GM15510 (cell line): Measurements from ENCODE around the gene TLX1.

ENCODE experiments used
- POLR2A ChIP-seq: IDR thresholded peaks from 3 replicates; pipeline ENCODE4 v1.6.1; 2011; ENCODE audit warnings: borderline replicate concordance; ENCODE audit not compliant: insufficient read length; ENCODE audit errors: extremely low read depth

Gene TLX1

DNA sequence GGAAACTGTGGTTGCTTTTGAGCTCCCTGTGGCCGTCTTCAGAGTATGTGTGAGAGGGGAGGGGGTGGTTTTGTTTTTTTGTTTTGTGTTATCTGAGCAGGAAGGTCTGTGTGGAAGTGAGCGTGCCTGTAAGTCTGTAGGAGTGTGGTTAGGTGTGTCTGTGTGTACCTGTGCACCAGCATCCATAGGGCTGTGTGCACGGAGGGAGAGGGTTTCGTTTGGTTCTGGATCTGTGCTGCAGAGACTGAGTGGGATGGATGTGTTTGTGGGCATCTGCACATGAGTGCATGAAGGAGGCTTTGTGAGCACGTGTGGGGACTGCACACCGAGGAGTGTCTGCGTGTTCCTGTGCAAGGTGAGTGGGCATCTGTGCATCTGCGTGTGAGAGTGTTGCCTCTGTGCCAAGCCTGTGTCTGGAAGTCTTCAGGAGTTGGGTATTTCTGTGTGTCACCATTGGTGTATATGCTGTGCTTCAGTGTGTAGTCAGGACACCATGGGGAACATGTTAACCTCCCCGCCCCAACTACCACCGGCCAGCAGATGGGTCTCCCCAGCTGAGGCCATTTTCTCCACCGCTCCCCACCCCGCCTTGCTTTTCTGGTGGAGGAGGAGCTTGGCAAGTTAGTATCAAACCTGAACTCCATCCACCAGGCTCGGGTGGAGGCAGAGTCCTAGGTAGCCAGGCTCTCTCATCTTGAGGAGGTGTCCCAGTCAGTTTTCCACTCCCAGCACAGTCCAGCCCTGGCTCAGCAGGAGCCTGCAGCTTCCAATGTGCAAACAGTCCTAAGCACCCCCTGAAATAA, 7.1 kb upstream of the TLX1 start:
- TF ChIP-seq POLR2A = no peak

DNA sequence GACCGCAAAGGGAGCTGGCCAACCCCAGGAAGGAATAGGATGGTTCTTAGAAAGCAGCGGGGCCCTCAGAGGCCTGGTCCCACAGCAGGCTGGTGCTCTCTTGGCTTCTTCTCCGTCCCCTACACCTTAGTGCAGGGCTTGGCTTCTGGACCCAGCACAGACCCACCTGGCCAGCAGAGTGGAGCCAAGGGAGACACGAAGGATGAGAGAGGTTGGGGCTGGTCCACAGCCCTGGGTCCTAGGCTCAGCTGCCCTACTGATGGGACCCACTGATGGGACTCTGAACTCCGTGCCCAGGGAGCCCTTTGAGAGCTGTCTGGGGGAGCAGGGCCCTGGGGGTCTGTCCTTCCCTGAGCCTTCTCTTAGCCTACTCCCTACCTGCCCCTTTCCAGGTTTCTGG, 6.2 kb upstream of the TLX1 start:
- TF ChIP-seq POLR2A = no peak

DNA sequence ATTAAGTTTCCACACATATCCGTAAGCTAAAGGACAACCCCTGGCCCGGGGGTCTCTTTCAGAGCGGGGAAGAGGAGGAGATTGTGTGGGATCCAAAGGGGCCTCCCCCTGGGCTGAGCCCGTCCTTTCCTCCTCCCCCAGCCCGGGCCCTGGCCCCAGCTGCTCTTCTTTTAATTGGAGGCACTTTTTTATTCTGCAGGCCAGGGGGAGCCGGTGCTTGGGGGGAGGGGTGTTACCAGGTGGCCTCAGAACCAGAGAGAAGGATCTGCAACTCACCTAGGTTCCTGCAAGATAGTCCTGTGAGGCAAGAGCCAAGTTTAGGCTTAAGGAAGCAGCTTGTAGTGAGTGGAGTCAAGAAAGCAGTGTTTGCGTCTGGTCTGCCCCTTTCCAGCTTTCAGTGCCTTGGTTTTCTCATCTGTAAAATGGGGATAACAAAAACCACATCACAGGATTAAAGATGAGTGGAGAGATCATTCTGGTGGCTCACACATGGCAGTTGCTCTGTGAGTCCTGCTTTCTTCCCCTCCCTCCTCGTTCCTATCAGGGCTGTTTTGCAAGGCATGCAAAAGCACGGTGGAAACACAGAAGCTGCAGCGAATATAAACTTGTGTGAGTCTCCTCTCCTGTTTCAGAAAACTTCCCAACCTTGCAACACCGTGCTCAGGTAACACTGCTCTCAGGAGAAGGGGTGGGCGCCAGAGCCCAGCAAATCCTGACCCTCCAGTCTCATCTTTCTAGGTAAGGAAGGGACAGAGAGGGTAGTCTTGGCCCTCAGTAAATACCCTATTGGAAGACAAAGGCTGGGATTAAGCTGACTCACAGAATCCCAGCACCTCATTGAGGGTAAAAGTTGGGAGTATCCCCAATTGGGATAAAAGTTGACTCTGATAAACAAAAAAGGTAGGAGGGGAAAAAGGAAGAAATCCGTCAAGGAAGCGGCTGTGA, 4.1 kb upstream of the TLX1 start:
- TF ChIP-seq POLR2A = no peak

DNA sequence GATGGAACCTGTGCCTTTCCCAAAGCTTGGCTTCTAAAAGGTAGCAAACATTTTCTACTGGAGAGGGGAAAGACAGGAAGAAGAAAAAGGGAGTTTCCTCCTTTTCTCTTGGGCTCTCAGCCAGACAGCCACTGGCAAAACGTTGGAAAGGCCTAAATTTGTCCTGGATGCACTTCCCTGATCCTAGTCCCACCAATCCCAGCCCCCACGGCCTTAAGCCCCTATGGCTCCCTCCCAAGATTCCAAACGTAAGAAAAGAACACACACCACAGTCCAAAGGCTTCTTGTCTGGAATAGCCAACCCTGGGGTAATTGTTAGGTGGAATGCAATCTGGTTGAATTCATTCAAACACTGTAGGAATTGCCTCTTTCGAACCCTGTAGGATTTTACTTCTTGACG, 959 bp upstream of the TLX1 start:
- TF ChIP-seq POLR2A = no peak

DNA sequence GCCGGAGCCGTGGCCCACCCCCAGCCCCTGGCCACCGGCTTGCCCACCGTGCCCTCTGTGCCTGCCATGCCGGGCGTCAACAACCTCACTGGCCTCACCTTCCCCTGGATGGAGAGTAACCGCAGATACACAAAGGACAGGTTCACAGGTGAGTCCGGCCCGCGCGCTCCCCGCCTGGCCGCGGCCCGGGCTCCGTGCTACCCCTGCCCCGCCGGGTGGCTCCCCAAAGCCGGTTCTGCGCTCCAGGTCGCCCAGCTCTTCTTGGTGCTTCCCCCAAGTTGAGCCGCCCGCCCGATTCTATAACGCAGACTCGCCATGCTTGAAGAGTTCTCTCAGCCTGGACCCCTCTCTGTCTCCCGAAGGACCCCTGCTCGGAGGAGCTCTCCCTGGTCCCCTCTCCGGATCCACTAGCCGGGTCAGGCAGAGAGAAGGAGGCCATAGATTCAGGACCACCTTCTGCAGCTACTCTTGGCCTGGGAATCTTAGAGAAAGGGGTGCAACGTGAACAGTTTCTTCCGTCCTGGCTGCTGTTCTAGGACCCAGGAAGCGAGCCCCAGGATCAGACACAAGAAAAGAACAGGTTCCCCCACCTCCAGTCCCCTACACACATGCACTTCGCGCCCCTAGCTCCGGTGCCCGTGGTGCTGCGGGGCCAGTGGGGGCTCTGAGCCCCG, 999 bp downstream of the TLX1 start:
- TF ChIP-seq POLR2A = no peak

DNA sequence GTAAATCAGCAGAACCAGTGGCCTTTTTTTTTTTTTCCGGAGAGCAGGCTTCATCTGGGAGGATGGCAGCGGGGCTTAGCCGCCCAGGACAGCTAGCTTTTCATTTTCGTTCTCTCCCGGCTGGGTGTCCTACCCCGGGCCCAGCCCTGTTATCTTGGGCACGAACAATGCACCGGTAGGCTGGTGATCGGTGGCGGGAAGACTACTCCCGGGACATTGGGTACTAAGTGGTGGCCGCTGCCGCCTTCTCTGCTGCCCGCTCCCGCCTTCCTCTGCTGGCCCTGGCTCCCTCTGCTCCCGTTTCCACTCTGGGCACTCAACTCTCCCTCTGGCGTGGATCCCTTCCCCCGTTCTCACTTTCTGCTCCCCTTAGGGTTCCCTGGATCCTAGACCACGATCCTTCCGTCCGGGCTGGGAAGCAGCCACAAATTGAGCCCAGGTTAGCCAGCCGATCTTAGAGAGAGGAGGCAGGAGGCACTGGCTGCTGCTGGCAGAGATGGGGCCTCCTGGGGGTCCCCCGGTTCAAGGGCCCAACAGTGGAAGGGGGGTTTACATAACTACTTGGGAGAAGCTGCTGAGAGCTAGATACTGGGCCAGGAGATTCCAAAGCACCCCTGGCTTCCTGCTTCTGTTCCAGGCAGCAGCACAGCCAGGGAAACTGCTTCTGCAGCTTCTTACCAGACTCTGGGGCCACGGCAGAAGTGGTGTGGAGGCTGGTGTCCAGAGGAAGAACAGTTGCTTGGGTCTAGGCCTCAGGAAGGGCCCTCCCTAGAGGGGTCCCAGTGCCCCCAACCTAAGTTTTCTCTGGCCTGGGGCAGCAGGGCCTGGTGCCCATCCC, 1.8 kb downstream of the TLX1 start:
- TF ChIP-seq POLR2A = no peak

DNA sequence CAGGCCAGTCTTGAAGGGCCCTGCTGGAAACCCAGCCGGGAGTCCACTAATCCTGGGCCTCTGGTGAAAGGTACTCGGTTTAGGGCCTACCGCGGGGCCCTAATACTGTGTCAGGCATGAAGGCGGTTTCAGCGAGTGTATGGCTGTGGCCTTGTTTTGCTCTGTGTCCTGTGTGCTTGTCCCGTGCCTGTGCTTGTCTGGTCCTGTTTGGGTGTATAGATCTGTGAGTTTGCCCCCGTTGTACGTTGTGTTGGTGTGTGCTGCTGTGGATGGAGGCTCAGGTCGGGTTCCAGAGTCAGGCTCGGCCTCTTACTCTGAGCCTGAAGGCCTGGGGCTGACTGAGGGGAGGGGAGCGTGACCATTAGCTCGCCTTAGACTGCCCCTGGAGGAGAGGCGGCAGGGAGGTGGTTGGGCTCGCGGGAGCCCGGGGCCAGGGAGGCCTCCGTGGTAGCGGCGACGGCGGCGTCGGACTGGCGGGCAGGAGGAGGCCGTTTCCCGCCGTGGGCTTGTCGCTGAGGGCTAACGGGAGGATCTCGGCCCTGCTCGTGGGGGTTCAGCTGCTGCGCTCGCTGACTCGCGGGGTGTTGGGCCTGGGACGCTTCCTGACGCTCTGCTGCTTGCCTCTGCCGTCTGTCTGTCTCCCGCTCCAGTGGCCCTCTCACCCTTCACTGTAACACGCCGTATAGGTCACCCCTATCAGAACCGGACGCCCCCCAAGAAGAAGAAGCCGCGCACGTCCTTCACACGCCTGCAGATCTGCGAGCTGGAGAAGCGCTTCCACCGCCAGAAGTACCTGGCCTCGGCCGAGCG, 2.6 kb downstream of the TLX1 start:
- TF ChIP-seq POLR2A = no peak

DNA sequence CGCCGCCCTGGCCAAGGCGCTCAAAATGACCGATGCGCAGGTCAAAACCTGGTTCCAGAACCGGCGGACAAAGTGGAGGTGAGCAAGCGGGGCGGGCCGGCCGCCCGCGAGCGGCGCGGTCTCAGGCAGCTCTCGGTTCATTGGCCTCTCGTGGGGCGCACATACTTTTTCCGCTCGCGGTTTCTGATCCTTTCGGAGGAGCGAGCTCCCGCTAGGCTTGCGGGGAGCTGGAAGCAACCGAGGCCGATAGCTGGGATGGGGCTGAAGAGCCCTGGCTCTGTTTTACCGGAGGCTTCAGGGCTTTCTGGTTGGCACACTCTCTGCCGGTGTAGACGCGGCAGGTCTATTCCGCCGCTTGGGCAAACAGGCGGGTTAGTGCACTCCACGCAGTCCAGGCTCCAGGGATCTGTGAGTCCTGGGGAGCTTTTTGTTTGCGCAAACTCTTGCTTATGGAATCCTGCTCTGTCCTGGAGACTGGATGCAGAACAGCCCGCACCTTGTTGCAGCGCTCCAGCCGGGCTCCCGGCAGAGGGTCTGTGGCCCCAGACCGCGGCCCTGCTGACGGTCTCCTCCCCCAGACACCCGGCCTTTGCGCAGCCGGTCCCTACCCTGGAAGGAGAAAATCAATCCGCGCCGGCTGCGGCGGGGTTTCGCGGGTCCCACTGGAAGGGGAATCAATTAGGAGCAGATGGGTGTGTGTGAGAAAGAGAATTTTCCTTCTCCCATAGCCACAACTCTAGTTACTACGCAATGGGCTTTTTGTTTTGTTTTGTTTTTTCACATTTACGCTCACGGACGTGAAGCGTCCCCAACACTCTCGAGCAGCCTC, 3.4 kb downstream of the TLX1 start:
- TF ChIP-seq POLR2A = no peak

DNA sequence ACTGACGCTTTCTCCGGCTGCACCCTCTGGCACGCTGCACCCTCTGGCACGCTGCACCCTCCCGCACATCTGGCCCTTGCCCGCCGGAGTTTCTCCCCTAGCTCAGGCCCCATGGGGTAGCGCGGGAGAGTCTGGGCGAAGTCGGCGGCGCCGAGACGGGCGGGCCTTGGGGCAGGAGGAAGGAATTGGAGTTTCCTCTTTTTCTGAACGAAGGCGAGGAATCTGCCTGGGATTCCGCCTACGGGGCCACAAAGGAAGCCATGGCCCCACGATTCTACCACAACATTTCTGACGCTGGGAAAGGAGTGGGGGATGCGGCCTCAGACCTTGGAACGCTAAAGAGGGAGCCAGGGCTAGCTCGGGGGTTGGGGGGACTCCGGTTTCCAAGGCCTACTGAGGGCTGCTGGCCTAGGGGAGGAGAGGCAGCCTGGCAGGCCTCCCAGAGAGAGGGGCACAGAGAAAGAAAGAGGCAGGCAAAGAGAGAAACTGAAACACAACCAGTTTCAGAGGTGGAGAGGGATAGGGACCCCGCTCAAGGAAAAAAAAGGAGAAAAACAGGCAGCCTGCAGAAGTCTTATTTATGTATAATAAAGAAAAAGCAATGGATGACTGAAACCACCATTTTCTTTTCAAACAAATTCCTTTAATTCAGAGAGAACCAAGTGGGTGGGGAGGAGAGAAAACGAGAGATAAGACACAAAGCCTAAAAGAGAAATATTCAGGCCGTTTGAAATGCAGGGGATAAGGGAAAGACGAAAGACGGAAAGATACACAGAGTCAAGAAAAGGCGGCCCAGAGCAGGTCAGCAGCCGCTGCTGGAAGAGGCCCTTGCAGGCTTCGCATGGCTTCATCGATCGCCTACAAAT, 4.3 kb downstream of the TLX1 start:
- no peak for TF ChIP-seq POLR2A

DNA sequence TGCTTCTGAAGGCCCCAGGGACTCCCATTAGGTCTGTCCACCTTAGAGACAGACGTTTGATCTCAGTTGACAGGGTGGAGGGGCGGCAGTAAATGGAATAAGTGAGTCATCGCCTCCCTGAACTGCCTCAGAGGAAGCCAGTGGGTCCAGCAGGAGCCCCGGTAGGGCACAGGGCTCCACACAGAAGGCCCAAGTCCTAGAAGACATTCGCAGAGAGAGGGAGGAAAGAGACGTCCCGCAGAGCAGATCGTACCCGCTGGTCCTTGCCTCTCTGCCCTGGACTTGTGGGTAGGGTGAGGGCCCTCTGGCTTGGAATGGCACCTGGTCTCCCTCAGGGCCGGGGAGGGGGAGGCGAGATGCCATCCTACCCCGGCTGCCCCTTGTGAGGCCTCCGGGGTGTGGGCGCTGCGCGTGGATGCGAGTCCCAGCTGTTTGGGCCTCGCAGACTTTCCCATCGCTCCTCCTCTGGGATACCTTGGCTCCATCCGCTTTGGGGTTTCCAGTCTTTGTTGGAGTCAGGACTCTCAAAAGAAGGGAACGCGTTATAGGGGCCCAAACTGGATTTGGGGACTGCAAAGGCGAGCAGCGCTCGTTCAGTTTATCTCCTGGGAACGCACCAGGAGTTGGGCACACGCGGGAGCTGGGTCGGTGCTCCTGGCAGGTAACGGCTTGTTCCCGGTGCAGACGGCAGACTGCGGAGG, 5.1 kb downstream of the TLX1 start:
- no peak for TF ChIP-seq POLR2A

DNA sequence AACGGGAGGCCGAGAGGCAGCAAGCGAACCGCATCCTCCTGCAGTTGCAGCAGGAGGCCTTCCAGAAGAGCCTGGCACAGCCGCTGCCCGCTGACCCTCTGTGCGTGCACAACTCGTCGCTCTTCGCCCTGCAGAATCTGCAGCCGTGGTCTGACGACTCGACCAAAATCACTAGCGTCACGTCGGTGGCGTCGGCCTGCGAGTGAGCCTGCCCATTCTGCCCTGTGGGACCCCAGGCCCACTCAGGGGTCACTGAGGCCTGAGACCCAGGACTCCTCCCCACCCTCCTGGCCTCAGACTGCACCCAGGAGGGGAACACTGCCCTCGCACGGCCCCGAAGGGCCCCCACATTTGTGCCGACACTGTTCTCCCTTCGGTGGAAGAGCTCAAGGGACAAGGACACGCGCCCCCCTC, 5.6 kb downstream of the TLX1 start:
- TF ChIP-seq POLR2A = no peak

DNA sequence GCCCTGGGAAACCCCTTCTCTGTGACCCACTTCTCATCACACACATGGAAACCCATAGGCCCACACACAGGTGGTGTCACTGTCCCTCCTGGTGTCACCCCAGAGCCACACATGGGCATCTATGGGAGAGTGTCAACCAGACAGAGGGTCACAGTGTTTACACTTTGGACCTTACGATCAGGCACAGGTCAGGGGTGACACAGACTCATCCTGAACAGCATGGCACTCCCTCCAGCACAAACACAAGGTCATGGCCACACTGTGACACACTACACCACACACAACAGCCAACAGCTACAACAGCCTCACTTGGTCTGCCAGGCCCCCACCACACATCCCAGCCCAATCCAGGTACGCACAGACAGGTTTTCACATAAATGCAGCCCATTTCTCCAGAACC, 6.2 kb downstream of the TLX1 start:
- TF ChIP-seq POLR2A = no peak
